ENCODE data around the gene ADAMTS2. TPM values are rescaled to one million over a fixed set of nuclear protein-coding genes. Genes with fewer than 3 reads are reported as not detected.

Gene ADAMTS2
- total RNA-seq, 2 experiments from 2014 or later: not detected

GRCh38 chr5:179182601-179183000, 162.7 kb downstream of the ADAMTS2 start:
- H3K9me3 Mint-ChIP-seq: peaks cover 5% of the 10 kb centered on the region
- H3K27ac Mint-ChIP-seq: no peak overlapping the region
- no peaks in the 10 kb centered on the region for H3K4me1 Mint-ChIP-seq (ENCODE audit: low read depth)
- no peak for DNase-seq
- H3K27me3 Mint-ChIP-seq (ENCODE audit: low read depth): peaks cover 29% of the 10 kb centered on the region
- intact Hi-C loops (cut with micrococcal nuclease): no loop called here
- H3K4me3 Mint-ChIP-seq: no peak overlapping the region
- CTCF ChIA-PET: interaction anchor here (2.4 kb wide), 1 partner anchor 16 kb away, joined by 7 read pairs; no protein-coding TSS in a partner anchor
- no peaks in the 10 kb centered on the region for H3K36me3 Mint-ChIP-seq (ENCODE audit: low read depth)

GRCh38 chr5:179181988-179182387, 163.3 kb downstream of the ADAMTS2 start:
- no peaks in the 10 kb centered on the region for H3K36me3 Mint-ChIP-seq (ENCODE audit: low read depth)
- no peak overlapping the region for H3K4me3 Mint-ChIP-seq
- H3K27me3 Mint-ChIP-seq (ENCODE audit: low read depth): peaks cover 29% of the 10 kb centered on the region
- H3K27ac Mint-ChIP-seq: no peak overlapping the region
- CTCF ChIA-PET: interaction anchor here (2.4 kb wide), 1 partner anchor 15 kb away, joined by 7 read pairs; no protein-coding TSS in a partner anchor
- peaks cover 5% of the 10 kb centered on the region for H3K9me3 Mint-ChIP-seq
- intact Hi-C loops (cut with micrococcal nuclease): no loop called here
- no peaks in the 10 kb centered on the region for H3K4me1 Mint-ChIP-seq (ENCODE audit: low read depth)
- no peak for DNase-seq

GRCh38 chr5:179180921-179181645, 164.2 kb downstream of the ADAMTS2 start:
- intact Hi-C loops (cut with micrococcal nuclease): no loop called here
- Mint-ChIP-seq H3K4me1 (ENCODE audit: low read depth) (no peaks in the 10 kb centered on the region), H3K27me3 (ENCODE audit: low read depth) (peaks cover 29% of the 10 kb centered on the region), H3K36me3 (ENCODE audit: low read depth) (no peaks in the 10 kb centered on the region), H3K27ac (no peak overlapping the region), H3K9me3 (peaks cover 5% of the 10 kb centered on the region), H3K4me3 (no peak overlapping the region)
- CTCF ChIA-PET: interaction anchor here (2.4 kb wide), 1 partner anchor 14 kb away, joined by 7 read pairs; no protein-coding TSS in a partner anchor
- no peak for DNase-seq

DNA sequence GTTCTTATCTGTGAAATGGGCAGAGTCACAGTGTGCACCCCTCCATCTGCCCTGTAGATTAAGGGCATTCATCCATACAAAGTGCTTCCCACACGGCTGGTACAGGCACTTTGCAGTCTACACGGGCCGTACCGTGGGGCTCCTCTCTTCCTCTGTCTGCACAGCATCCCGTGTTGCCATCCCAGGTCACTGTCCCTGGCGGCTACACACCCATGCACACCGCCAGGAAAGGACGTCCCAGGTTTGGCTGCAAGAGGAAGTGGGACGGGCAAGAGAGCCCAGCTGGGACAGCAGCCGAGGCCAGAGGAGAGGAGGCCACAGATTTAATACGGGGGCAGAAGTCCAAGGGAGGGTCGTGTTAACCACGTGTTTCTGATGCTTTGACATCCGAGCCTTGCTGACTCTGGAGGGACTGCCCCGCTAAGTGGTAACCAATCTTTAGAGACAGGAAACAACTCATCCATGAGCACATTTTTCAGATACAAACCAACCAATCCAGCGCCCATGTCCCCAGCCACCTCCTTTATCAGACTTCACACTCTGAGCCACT, 165.1 kb downstream of the ADAMTS2 start:
- Mint-ChIP-seq H3K27ac (no peak overlapping the region), H3K27me3 (ENCODE audit: low read depth) (peaks cover 29% of the 10 kb centered on the region), H3K36me3 (ENCODE audit: low read depth) (no peaks in the 10 kb centered on the region), H3K4me1 (ENCODE audit: low read depth) (no peaks in the 10 kb centered on the region), H3K9me3 (peaks cover 5% of the 10 kb centered on the region), H3K4me3 (no peak overlapping the region)
- CTCF ChIA-PET: no interaction called here
- no peak for DNase-seq
- intact Hi-C loops (cut with micrococcal nuclease): no loop called here

GRCh38 chr5:179177711-179178575, 167.3 kb downstream of the ADAMTS2 start:
- no peak for DNase-seq
- no peaks in the 10 kb centered on the region for H3K4me1 Mint-ChIP-seq (ENCODE audit: low read depth)
- CTCF ChIA-PET: interaction anchor here (1.0 kb wide), 1 partner anchor 10 kb away, joined by 3 read pairs; no protein-coding TSS in a partner anchor
- H3K36me3 Mint-ChIP-seq (ENCODE audit: low read depth): no peaks in the 10 kb centered on the region
- no peak overlapping the region for H3K27ac Mint-ChIP-seq
- H3K27me3 Mint-ChIP-seq (ENCODE audit: low read depth): peaks cover 17% of the 10 kb centered on the region
- intact Hi-C loops (cut with micrococcal nuclease): no loop called here
- peaks cover 5% of the 10 kb centered on the region for H3K9me3 Mint-ChIP-seq
- H3K4me3 Mint-ChIP-seq: no peak overlapping the region

DNA sequence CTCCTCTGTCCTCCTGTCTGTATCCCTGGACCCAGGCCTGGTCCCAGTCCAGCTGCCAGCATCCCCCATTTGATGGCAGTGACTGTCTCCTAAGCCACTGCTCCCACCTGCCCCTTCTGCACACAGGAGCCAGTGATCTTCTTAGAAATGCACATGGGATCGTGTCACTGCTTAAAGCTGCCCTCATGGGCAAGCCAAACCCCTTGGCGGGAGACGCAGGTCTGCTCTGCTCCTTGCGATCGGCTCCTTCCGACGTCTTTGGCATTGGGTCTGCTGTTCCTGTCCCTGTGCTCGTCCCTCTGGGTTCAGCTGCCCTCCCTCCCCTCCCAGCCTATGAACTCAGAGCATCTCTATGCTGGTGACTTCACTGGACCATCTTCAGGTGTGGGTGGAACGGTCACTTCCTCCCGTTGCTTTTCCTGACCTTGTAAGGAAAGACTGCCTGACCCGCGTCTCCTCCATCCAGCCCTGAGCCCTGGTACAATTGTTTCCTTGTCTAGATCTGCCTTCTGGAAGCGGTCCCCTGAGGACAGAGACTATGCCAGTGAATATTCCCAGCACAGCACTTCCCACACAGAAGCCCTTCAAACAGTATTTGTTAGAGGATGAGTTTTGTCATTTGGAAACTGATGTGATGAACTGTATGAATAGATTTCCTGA, 168.6 kb downstream of the ADAMTS2 start:
- intact Hi-C loops (cut with micrococcal nuclease): no loop called here
- no peaks in the 10 kb centered on the region for H3K4me1 Mint-ChIP-seq (ENCODE audit: low read depth)
- no peak for DNase-seq
- H3K9me3 Mint-ChIP-seq: peaks cover 5% of the 10 kb centered on the region
- peaks cover 10% of the 10 kb centered on the region for H3K27me3 Mint-ChIP-seq (ENCODE audit: low read depth)
- H3K27ac Mint-ChIP-seq: no peak overlapping the region
- CTCF ChIA-PET: no interaction called here
- no peak overlapping the region for H3K4me3 Mint-ChIP-seq
- no peaks in the 10 kb centered on the region for H3K36me3 Mint-ChIP-seq (ENCODE audit: low read depth)

DNA sequence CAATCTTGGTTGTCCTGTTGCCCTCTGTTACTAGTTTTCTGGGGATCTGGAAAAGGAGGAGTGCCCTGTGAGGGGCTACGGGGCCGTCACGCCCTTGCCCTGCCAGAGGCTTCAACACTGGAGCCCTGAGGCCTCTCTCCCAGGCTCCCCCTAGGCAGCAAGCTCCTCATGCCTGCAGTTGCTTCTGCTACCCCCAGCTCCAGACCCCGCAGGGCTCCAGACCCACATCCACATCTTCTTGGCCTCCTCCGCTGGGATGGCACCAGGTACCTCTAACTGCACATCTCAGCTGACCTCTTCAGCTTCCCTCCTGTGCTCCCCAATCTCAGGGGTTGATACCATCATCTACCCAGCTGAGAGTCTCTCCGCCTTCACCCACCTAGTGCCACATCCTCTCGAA, 169.1 kb downstream of the ADAMTS2 start:
- Mint-ChIP-seq H3K9me3 (peaks cover 5% of the 10 kb centered on the region), H3K27ac (no peak overlapping the region), H3K4me3 (no peak overlapping the region), H3K27me3 (ENCODE audit: low read depth) (peaks cover 8% of the 10 kb centered on the region), H3K4me1 (ENCODE audit: low read depth) (no peaks in the 10 kb centered on the region), H3K36me3 (ENCODE audit: low read depth) (no peaks in the 10 kb centered on the region)
- CTCF ChIA-PET: no interaction called here
- no peak for DNase-seq
- intact Hi-C loops (cut with micrococcal nuclease): no loop called here

- Mint-ChIP-seq H3K27ac (no peak overlapping the region), H3K36me3 (ENCODE audit: low read depth) (no peaks in the 10 kb centered on the region), H3K9me3 (no peaks in the 10 kb centered on the region), H3K4me1 (ENCODE audit: low read depth) (peaks cover 3% of the 10 kb centered on the region), H3K4me3 (no peak overlapping the region), H3K27me3 (ENCODE audit: low read depth) (peaks cover 3% of the 10 kb centered on the region)
- DNase-seq: no peak
- intact Hi-C loops (cut with micrococcal nuclease): no loop called here
- CTCF ChIA-PET: no interaction called here
Measured at GRCh38 chr5:179171816-179172745, 173.2 kb downstream of the ADAMTS2 start.

GRCh38 chr5:179171251-179171815, 173.9 kb downstream of the ADAMTS2 start:
- Mint-ChIP-seq H3K27me3 (ENCODE audit: low read depth) (peaks cover 3% of the 10 kb centered on the region), H3K27ac (no peak overlapping the region), H3K9me3 (no peaks in the 10 kb centered on the region), H3K4me3 (no peak overlapping the region), H3K4me1 (ENCODE audit: low read depth) (peaks cover 3% of the 10 kb centered on the region), H3K36me3 (ENCODE audit: low read depth) (no peaks in the 10 kb centered on the region)
- DNase-seq: no peak
- CTCF ChIA-PET: no interaction called here
- intact Hi-C loops (cut with micrococcal nuclease): no loop called here

- Mint-ChIP-seq H3K27ac (no peak overlapping the region), H3K9me3 (no peaks in the 10 kb centered on the region), H3K36me3 (ENCODE audit: low read depth) (no peaks in the 10 kb centered on the region), H3K27me3 (ENCODE audit: low read depth) (peaks cover 3% of the 10 kb centered on the region), H3K4me3 (no peak overlapping the region), H3K4me1 (ENCODE audit: low read depth) (peaks cover 3% of the 10 kb centered on the region)
- intact Hi-C loops (cut with micrococcal nuclease): no loop called here
- CTCF ChIA-PET: no interaction called here
- DNase-seq: no peak
Measured at GRCh38 chr5:179170606-179171005, 174.7 kb downstream of the ADAMTS2 start.

DNA sequence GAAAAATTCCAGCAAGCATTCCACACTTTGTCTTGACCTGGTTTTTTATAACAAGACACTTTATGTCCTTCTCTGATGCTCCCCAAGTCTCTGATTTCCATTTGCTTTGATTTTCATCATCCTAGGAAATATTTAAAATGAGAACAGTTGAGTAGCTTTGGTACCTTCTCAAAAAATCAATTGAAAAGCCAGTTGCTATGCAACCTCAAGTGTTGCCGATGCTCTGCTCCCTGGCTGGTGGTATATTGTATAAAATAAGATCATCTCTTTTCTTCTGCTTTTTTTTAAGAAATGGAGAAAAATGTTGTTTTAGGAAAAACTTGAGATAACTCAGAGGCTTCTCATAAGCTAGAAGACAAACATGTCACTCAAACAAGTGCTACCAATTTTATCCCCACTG, 175.4 kb downstream of the ADAMTS2 start:
- CTCF ChIA-PET: no interaction called here
- Mint-ChIP-seq H3K27me3 (ENCODE audit: low read depth) (peaks cover 3% of the 10 kb centered on the region), H3K36me3 (ENCODE audit: low read depth) (no peaks in the 10 kb centered on the region), H3K9me3 (no peaks in the 10 kb centered on the region), H3K4me1 (ENCODE audit: low read depth) (peaks cover 3% of the 10 kb centered on the region), H3K27ac (no peak overlapping the region), H3K4me3 (no peak overlapping the region)
- intact Hi-C loops (cut with micrococcal nuclease): loop anchor here (5.0 to 10.0 kb wide), 2 partner anchors 175 to 452 kb away; partner anchors contain the start of genes ADAMTS2 and HNRNPH1
- DNase-seq: no peak

Measured in activated naive CD4-positive, alpha-beta T cell treated with anti-CD3 and anti-CD28 coated beads for 36 hours (primary cell).